Breast epithelium (tissue), 4 donors: Measurements from ENCODE around the gene FAM98C. TPM values are rescaled to one million over a fixed set of nuclear protein-coding genes. Genes with fewer than 3 reads are reported as not detected.

Experiments used
- DNase-seq, 2 donors: peaks; one replicate each; pipeline ENCODE4 v3.0.0-alpha.2; 2019; ENCODE audit warnings: low spot score in 2 of 2
- H3K27ac ChIP-seq, 2 donors: fragments of 200-600 bp; sonication (generic) in 1 of 2; one replicate each; pipeline ENCODE4 v1.5.1; 2016 to 2019; ENCODE audit warnings: mild to moderate bottlenecking in 1 of 2
- H3K27me3 ChIP-seq, 2 donors: fragments of 200-600 bp; sonication (generic) in 1 of 2; one replicate each; pipeline versions ENCODE4 v1.5.1 to v1.6.0; 2017 to 2019; ENCODE audit warnings: control low read depth in 1 of 2, mild to moderate bottlenecking in 1 of 2
- H3K36me3 ChIP-seq: fragments of 200-600 bp; one replicate; pipeline ENCODE4 v1.5.1; 2019
- H3K4me1 ChIP-seq, 2 donors: fragments of 200-600 bp; sonication (generic); one replicate each; pipeline ENCODE4 v1.5.1; 2016 to 2019; ENCODE audit warnings: control low read depth in 1 of 2
- H3K4me3 ChIP-seq, 3 donors: fragments of 200-600 bp; sonication (generic); 1 replicate in 2 of 3; 2 replicates in 1 of 3; pipeline ENCODE4 v1.5.1; 2016 to 2019; ENCODE audit warnings: mild to moderate bottlenecking in 3 of 3, moderate library complexity in 2 of 3
- H3K9me3 ChIP-seq, 2 donors: fragments of 200-600 bp; sonication (generic) in 1 of 2; one replicate each; pipeline ENCODE4 v1.5.1; 2016 to 2019; ENCODE audit warnings: control low read depth in 1 of 2
- CTCF ChIP-seq, 3 donors: fragments of 450-650 bp; IDR thresholded peaks; one replicate each; pipeline ENCODE4 v1.5.1; 2016 to 2017; ENCODE audit warnings: antibody characterized with exemption in 3 of 3, mild to moderate bottlenecking in 3 of 3, moderate library complexity in 3 of 3
- POLR2A ChIP-seq: fragments of 450-650 bp; IDR thresholded peaks from one replicate; pipeline ENCODE4 v1.6.1; 2016; ENCODE audit warnings: antibody characterized with exemption, mild to moderate bottlenecking, moderate library complexity
- POLR2AphosphoS5 ChIP-seq, 3 donors: sonication (generic); formaldehyde crosslinking; IDR thresholded peaks; one replicate each; pipeline ENCODE4 v1.6.1; 2017; ENCODE audit warnings: antibody characterized with exemption in 3 of 3
- intact Hi-C: fragments of 100-400 bp; cut with DNase I; formaldehyde crosslinking; loops from one replicate; pipeline ENCODE4 v1.15.1; 2023; ENCODE audit warnings: low total_unique reads
- total RNA-seq, 3 donors: library from RNA; depleted of rRNA; stranded (reverse); fragments of >200 nt; gene quantifications; one replicate each; pipeline ENCODE4 v1.1.0, GENCODE V29; 2016

The FAM98C gene
- total RNA-seq, 3 donors from 2014 or later = 21.1 to 32.6 (median 22.9) TPM

- TF ChIP-seq POLR2A (no peak), CTCF (IDR thresholded peaks at IDR 0.05) (no peak), POLR2AphosphoS5 (IDR thresholded peaks at IDR 0.05) (no peak)
- H3K9me3 ChIP-seq = no peaks in the 10 kb centered on the region
- H3K27ac ChIP-seq = no peak overlapping the region
- intact Hi-C loops = no loop called here
- H3K4me3 ChIP-seq = no peak overlapping the region
- no peak for DNase-seq
- no peaks in the 10 kb centered on the region for H3K4me1 ChIP-seq
- no peaks in the 10 kb centered on the region for H3K36me3 ChIP-seq
- no peaks in the 10 kb centered on the region for H3K27me3 ChIP-seq
Observed at GRCh38 chr19:38455031-38455430, 52.1 kb downstream of the FAM98C start.

GRCh38 chr19:38457202-38457601 is 54.3 kb downstream of the FAM98C start:
- Histone ChIP-seq H3K36me3 (no peaks in the 10 kb centered on the region), H3K27me3 (peaks cover 0 to 2% of the 10 kb centered on the region in 2 donors), H3K27ac (no peak overlapping the region), H3K4me1 (no peaks in the 10 kb centered on the region), H3K9me3 (no peaks in the 10 kb centered on the region), H3K4me3 (no peak overlapping the region)
- intact Hi-C loops = no loop called here
- TF ChIP-seq CTCF (IDR thresholded peaks at IDR 0.05) (no peak), POLR2A (no peak), POLR2AphosphoS5 (IDR thresholded peaks at IDR 0.05) (no peak)
- DNase-seq = no peak

GRCh38 chr19:38457690-38458405 is 55.0 kb downstream of the FAM98C start:
- intact Hi-C loops = no loop called here
- no peaks in the 10 kb centered on the region for H3K4me1 ChIP-seq
- no peak for DNase-seq
- peaks cover 0 to 5% of the 10 kb centered on the region in 2 donors for H3K27me3 ChIP-seq
- no peaks in the 10 kb centered on the region for H3K36me3 ChIP-seq
- H3K4me3 ChIP-seq = no peak overlapping the region
- TF ChIP-seq POLR2A (no peak), CTCF (IDR thresholded peaks at IDR 0.05) (no peak), POLR2AphosphoS5 (IDR thresholded peaks at IDR 0.05) (no peak)
- no peak overlapping the region for H3K27ac ChIP-seq
- H3K9me3 ChIP-seq = no peaks in the 10 kb centered on the region

Other genes with a start within 250 kb of the FAM98C start
- gene DPF1, start 178.9 kb upstream of the FAM98C start, total RNA-seq = not detected
- 10 to 100 TPM; 39.1 to 83.2 (median 51.2) TPM for gene PPP1R14A, start 146.7 kb upstream of the FAM98C start, total RNA-seq
- gene SPINT2, start 138.5 kb upstream of the FAM98C start, total RNA-seq = 100 to 1,000 TPM in 2 of 3 donors, 10 to 100 TPM in 1; 17.1 to 639 (median 492) TPM
- 10 to 100 TPM in 2 of 3 donors, 1 to 10 TPM in 1; 3.5 to 19.3 (median 13.1) TPM for gene C19orf33, start 98.8 kb upstream of the FAM98C start, total RNA-seq
- 10 to 100 TPM; 20.5 to 28.8 (median 27.7) TPM for gene YIF1B, start 87.1 kb upstream of the FAM98C start, total RNA-seq
- 1 to 10 TPM; 3.5 to 5.1 (median 3.6) TPM for gene KCNK6, start 83.2 kb upstream of the FAM98C start, total RNA-seq
- 1 to 10 TPM; 6.4 to 7.8 (median 6.9) TPM for gene CATSPERG, start 67.3 kb upstream of the FAM98C start, total RNA-seq
- 100 to 1,000 TPM; 203 to 598 (median 218) TPM for gene PSMD8, start 28.5 kb upstream of the FAM98C start, total RNA-seq
- under 1 TPM; 0.16 to 0.44 (median 0.33) TPM for gene GGN, start 15.1 kb upstream of the FAM98C start, total RNA-seq
- gene SPRED3, start 14.4 kb upstream of the FAM98C start, total RNA-seq = under 1 TPM; 0.16 to 0.66 (median 0.29) TPM
- 1 to 10 TPM in 2 of 3 donors, under 1 TPM in 1; 0.66 to 8.8 (median 1.6) TPM for gene RASGRP4, start 23.1 kb downstream of the FAM98C start, total RNA-seq
- gene RYR1, start 30.6 kb downstream of the FAM98C start, total RNA-seq = 1 to 10 TPM; 1.3 to 6.7 (median 3.5) TPM
- gene MAP4K1, start 214.9 kb downstream of the FAM98C start, total RNA-seq = 1 to 10 TPM; 2.5 to 9.3 (median 3.6) TPM
- gene EIF3K, start 216.1 kb downstream of the FAM98C start, total RNA-seq = 100 to 1,000 TPM; 401 to 562 (median 420) TPM
- 100 to 1,000 TPM; 182 to 296 (median 269) TPM for gene ACTN4, start 244.6 kb downstream of the FAM98C start, total RNA-seq